ENCODE data around the gene PRKCQ.

GRCh38 chr10:6493521-6494441 lies 86.3 kb downstream of the PRKCQ start:
- TF ChIP-seq CTCF (conservative IDR thresholded peaks at IDR 0.05; ENCODE audit: low read length) (no peak), EZH2phosphoT487 (IDR thresholded peaks at IDR 0.05; ENCODE audit: borderline replicate concordance, low read depth, low read length) (no peak)

Measured in OCI-LY7 (cell line).